ENCODE measurements around the gene SHANK3. TPM values are rescaled to one million over a fixed set of nuclear protein-coding genes. Genes with fewer than 3 reads are reported as not detected.

SHANK3 gene
- under 1 TPM; 0.22 to 0.47 (median 0.28) TPM for total RNA-seq
- total RNA-seq (2013): not detected
- 0 to 1.5 (median 0.41) reads per million in 29 experiments for total RNA-seq

- DNase-seq (no peak), ATAC-seq (replicated peaks in 1 of 4) (no peak)
- Histone ChIP-seq H3K27ac (ENCODE audit: low read length) (no peak within 1 kb of the TSS), H3K4me1 (ENCODE audit: control insufficient read depth in 1 of 2, extremely low read depth in 1 of 2, insufficient read depth in 2 of 2, low read length in 2 of 2) (peaks cover 0 to 20% of the 10 kb centered on the region in 2 experiments), H3K27me3 (replicated peaks in 1 of 2; ENCODE audit: control insufficient read depth in 2 of 2, extremely low read depth in 1 of 2, insufficient read depth in 2 of 2, low read length in 1 of 2) (peaks cover 0 to 65% of the 10 kb centered on the region in 2 experiments), H3K9me3 (no peaks in the 10 kb centered on the region), H3K36me3 (ENCODE audit: control insufficient read depth in 2 of 2, extremely low read depth in 1 of 2, insufficient read depth in 1 of 2, low read length in 1 of 2) (no peaks in the 10 kb centered on the region), H3K4me3 (ENCODE audit: control insufficient read depth in 1 of 2, extremely low read depth in 1 of 2, low read length in 1 of 2) (peak within 1 kb of the TSS; percentile 26 to 60)
- peak within 1 kb of the TSS; percentile 60 to 71 (median 62) for H3K4me3 Mint-ChIP-seq
- WGBS (ENCODE audit: insufficient coverage): 18% methylated on average over 18 of the region's 23 CpGs
- H3K27ac Mint-ChIP-seq: peak within 1 kb of the TSS; percentile 27 to 36
- peaks cover 35 to 45% of the 10 kb centered on the region in 2 donors for H3K27me3 Mint-ChIP-seq
- no peaks in the 10 kb centered on the region for H3K36me3 Mint-ChIP-seq
- peaks cover 19 to 24% (median 22%) of the 10 kb centered on the region in 3 donors for H3K4me1 Mint-ChIP-seq
- POLR2A ChIA-PET: no interaction called here
- no peaks in the 10 kb centered on the region for H3K9me3 Mint-ChIP-seq
- CTCF ChIA-PET: interaction anchor here in 1 of 2 donors (0.7 kb wide), 1 partner anchor 85 kb away, joined by 4 read pairs; no protein-coding TSS in a partner anchor
These were observed at the start of gene SHANK3 for GRCh38 chr22:50672471-50673230. TSS of gene SHANK3 (plus strand) at chr22:50672823.

DNA sequence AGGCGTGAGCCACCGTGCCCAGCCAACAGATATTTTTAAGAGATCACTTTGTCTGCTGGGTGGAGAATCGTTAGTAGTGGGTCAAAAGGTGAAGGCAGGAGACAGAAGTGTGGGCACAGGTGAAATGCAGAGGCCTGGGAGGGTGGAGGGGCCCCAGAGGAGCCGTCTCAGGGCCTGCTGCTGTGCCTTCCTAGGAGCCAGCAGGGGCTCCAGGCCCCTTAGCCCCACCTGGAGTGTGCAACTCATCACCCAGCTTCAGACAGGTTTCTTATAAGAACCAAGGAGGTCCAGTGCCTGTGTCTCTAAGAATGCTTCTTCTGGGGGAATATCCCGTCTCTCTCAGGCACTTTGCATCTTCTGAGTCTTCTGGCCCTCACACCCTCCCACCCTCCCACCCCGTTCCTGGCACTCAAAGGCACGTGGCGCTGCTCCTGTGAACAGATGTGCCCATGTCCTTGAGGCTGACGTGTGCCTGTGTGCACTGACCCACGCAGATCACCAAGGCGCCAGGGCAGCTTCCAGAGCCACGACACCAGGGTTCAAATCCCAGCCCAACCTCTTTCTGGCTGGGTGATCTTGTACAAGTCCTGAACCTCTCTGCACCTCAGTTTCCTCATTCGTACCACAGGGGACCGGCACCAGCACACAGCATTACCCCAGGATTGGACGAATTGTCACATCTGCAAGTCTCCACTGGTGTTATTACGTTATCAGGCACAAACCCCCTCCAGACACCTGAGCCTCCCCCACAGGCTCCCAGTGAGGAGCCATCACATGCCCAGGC lies 48.1 kb upstream of the SHANK3 start:
- DNase-seq (no peak), ATAC-seq (replicated peaks in 1 of 4) (no peak)
- Mint-ChIP-seq H3K4me1 (peaks cover 53 to 56% (median 54%) of the 10 kb centered on the region in 3 donors), H3K27me3 (no peaks in the 10 kb centered on the region), H3K4me3 (peak overlapping the region in 2 of 3 donors; percentile 20 to 21), H3K36me3 (peaks cover 3% of the 10 kb centered on the region), H3K9me3 (no peaks in the 10 kb centered on the region), H3K27ac (peak overlapping the region in 1 of 2 donors; percentile 70)
- 92% methylated on average over 13 of the region's 16 CpGs for WGBS (ENCODE audit: insufficient coverage)
- no peak overlapping the region for H3K4me3 ChIP-seq (ENCODE audit: control insufficient read depth in 1 of 2, extremely low read depth in 1 of 2, low read length in 1 of 2)
- no peak overlapping the region for H3K27ac ChIP-seq (ENCODE audit: low read length)
- no peaks in the 10 kb centered on the region for H3K27me3 ChIP-seq (replicated peaks in 1 of 2; ENCODE audit: control insufficient read depth in 2 of 2, extremely low read depth in 1 of 2, insufficient read depth in 2 of 2, low read length in 1 of 2)
- ChIA-PET POLR2A (interaction anchor here in 1 of 2 donors (0.6 kb wide), 1 partner anchor 641 kb away, joined by 3 read pairs; no protein-coding TSS in a partner anchor), CTCF (no interaction called here)
- peaks cover 31 to 65% of the 10 kb centered on the region in 2 experiments for H3K4me1 ChIP-seq (ENCODE audit: control insufficient read depth in 1 of 2, extremely low read depth in 1 of 2, insufficient read depth in 2 of 2, low read length in 2 of 2)
- peaks cover 2 to 17% of the 10 kb centered on the region in 2 donors for H3K36me3 ChIP-seq (ENCODE audit: control insufficient read depth in 2 of 2, extremely low read depth in 1 of 2, insufficient read depth in 1 of 2, low read length in 1 of 2)
- H3K9me3 ChIP-seq: no peaks in the 10 kb centered on the region

DNA sequence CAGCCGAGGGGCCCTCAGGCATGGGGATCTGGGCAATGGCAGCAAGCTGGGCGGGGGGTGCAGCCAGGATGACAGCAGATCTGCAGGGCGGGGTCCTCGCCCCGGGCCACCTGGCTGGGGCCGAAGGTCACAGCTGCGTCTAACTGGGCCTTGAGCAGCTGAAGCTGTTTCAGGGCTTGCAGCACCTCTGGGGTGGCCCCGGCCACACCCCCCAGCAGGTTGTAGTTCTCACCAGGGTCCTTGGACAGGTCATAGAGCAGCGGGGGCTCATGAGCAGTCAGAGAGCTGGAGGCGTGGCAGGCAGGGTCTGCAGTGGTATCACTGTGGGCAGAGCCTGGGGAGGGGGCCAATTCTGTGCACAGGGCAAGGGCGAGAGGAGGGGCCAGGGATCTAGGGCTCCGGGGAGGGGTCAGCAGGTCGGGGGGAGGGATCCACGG lies 47.5 kb upstream of the SHANK3 start:
- Mint-ChIP-seq H3K4me1 (peaks cover 53 to 56% (median 54%) of the 10 kb centered on the region in 3 donors), H3K27ac (peak overlapping the region in 1 of 2 donors; percentile 31), H3K36me3 (peaks cover 3% of the 10 kb centered on the region), H3K4me3 (no peak overlapping the region), H3K9me3 (no peaks in the 10 kb centered on the region), H3K27me3 (no peaks in the 10 kb centered on the region)
- Histone ChIP-seq H3K4me1 (ENCODE audit: control insufficient read depth in 1 of 2, extremely low read depth in 1 of 2, insufficient read depth in 2 of 2, low read length in 2 of 2) (peaks cover 28 to 59% of the 10 kb centered on the region in 2 experiments), H3K27ac (ENCODE audit: low read length) (no peak overlapping the region), H3K27me3 (replicated peaks in 1 of 2; ENCODE audit: control insufficient read depth in 2 of 2, extremely low read depth in 1 of 2, insufficient read depth in 2 of 2, low read length in 1 of 2) (no peaks in the 10 kb centered on the region), H3K36me3 (ENCODE audit: control insufficient read depth in 2 of 2, extremely low read depth in 1 of 2, insufficient read depth in 1 of 2, low read length in 1 of 2) (peaks cover 2 to 17% of the 10 kb centered on the region in 2 donors), H3K9me3 (no peaks in the 10 kb centered on the region), H3K4me3 (ENCODE audit: control insufficient read depth in 1 of 2, extremely low read depth in 1 of 2, low read length in 1 of 2) (no peak overlapping the region)
- 99% methylated on average over 12 of the region's 14 CpGs for WGBS (ENCODE audit: insufficient coverage)
- ATAC-seq (replicated peaks in 1 of 4) (no peak), DNase-seq (no peak)
- CTCF ChIA-PET: interaction anchor here in 1 of 2 donors (0.5 kb wide), 1 partner anchor 113 kb away, joined by 5 read pairs; no protein-coding TSS in a partner anchor
- POLR2A ChIA-PET: interaction anchor here in 1 of 2 donors (0.6 kb wide), 1 partner anchor 641 kb away, joined by 3 read pairs; no protein-coding TSS in a partner anchor

DNA sequence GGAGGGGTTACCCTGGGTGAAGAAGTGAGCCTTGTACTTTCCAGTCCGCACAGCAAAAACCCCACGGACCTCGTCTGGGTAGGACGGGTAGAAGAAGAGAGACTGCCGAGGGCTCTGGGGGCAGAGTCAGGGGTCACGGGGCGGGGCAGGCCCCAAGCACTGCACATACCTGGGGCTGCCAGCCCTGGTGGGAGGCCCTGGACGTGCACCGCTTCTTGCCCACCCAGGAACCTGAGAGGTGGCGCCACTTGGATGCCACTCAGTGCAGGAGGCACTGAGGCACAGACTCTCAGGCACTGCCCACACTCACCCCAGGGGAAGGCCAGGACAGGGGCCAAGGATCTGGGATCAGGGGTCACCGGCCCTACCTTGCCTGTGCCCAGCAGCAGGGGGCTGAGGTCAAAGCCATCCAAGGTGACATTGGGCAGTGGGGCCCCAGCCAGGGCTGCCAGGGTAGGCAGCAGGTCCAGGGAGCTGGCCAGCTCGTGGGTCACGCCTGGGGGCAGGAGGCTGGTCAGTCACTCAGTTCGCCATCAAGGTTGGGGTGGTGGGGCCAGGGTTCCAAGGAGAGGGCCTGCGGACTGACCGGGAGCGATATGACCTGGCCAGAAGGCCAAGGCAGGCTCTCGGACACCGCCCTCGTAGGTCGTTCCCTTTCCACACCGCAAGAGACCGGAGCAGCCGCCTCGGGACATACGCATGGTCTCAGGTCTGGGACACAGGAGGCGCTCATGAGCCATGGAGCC lies 46.9 kb upstream of the SHANK3 start:
- ChIA-PET POLR2A (interaction anchor here in 1 of 2 donors (0.6 kb wide), 1 partner anchor 642 kb away, joined by 3 read pairs; no protein-coding TSS in a partner anchor), CTCF (interaction anchor here in 1 of 2 donors (0.5 kb wide), 1 partner anchor 114 kb away, joined by 5 read pairs; no protein-coding TSS in a partner anchor)
- Histone ChIP-seq H3K4me3 (ENCODE audit: control insufficient read depth in 1 of 2, extremely low read depth in 1 of 2, low read length in 1 of 2) (no peak overlapping the region), H3K36me3 (ENCODE audit: control insufficient read depth in 2 of 2, extremely low read depth in 1 of 2, insufficient read depth in 1 of 2, low read length in 1 of 2) (peaks cover 2 to 17% of the 10 kb centered on the region in 2 donors), H3K9me3 (no peaks in the 10 kb centered on the region), H3K27ac (ENCODE audit: low read length) (no peak overlapping the region), H3K4me1 (ENCODE audit: control insufficient read depth in 1 of 2, extremely low read depth in 1 of 2, insufficient read depth in 2 of 2, low read length in 2 of 2) (peaks cover 25 to 54% of the 10 kb centered on the region in 2 experiments), H3K27me3 (replicated peaks in 1 of 2; ENCODE audit: control insufficient read depth in 2 of 2, extremely low read depth in 1 of 2, insufficient read depth in 2 of 2, low read length in 1 of 2) (no peaks in the 10 kb centered on the region)
- no peak overlapping the region for H3K4me3 Mint-ChIP-seq
- DNase-seq: no peak
- H3K36me3 Mint-ChIP-seq: peaks cover 3% of the 10 kb centered on the region
- no peaks in the 10 kb centered on the region for H3K27me3 Mint-ChIP-seq
- no peak for ATAC-seq (replicated peaks in 1 of 4)
- no peak overlapping the region for H3K27ac Mint-ChIP-seq
- H3K4me1 Mint-ChIP-seq: peaks cover 50 to 51% (median 51%) of the 10 kb centered on the region in 3 donors
- 96% methylated on average over 25 of the region's 27 CpGs for WGBS (ENCODE audit: insufficient coverage)
- H3K9me3 Mint-ChIP-seq: no peaks in the 10 kb centered on the region

DNA sequence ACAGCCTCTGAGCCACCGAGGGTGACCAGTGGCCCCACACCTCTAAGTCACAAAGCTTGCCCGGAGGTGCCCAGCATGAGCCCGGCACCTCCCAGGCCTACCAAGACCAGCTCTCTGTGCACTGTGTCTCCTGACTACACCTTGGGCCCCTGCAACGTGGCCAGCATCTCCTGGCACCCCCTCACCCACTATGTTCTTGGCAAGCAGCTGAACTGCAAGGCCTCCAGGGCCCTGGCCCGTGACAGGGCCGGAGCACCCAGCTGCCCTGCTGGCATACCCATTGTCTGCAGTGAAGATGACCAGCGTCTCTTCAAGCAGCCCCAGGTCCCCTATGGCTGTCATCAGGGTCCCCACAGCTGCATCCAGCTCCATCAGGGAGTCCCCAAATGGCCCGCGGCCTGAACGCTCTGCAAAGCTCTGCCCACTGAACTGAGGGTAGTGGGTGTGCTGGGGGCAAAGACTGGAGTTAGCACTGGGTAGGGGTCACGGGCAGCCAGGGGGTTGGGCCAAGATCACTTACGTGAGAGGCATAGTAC lies 46.2 kb upstream of the SHANK3 start:
- Mint-ChIP-seq H3K27ac (peak overlapping the region in 1 of 2 donors; percentile 77), H3K4me1 (peaks cover 43 to 45% (median 45%) of the 10 kb centered on the region in 3 donors), H3K4me3 (peak overlapping the region; percentile 53 to 98 (median 71)), H3K9me3 (no peaks in the 10 kb centered on the region), H3K27me3 (no peaks in the 10 kb centered on the region), H3K36me3 (peaks cover 3% of the 10 kb centered on the region)
- Histone ChIP-seq H3K9me3 (no peaks in the 10 kb centered on the region), H3K27ac (ENCODE audit: low read length) (no peak overlapping the region), H3K36me3 (ENCODE audit: control insufficient read depth in 2 of 2, extremely low read depth in 1 of 2, insufficient read depth in 1 of 2, low read length in 1 of 2) (peaks cover 2 to 17% of the 10 kb centered on the region in 2 donors), H3K4me1 (ENCODE audit: control insufficient read depth in 1 of 2, extremely low read depth in 1 of 2, insufficient read depth in 2 of 2, low read length in 2 of 2) (peaks cover 19 to 47% of the 10 kb centered on the region in 2 experiments), H3K27me3 (replicated peaks in 1 of 2; ENCODE audit: control insufficient read depth in 2 of 2, extremely low read depth in 1 of 2, insufficient read depth in 2 of 2, low read length in 1 of 2) (no peaks in the 10 kb centered on the region), H3K4me3 (ENCODE audit: control insufficient read depth in 1 of 2, extremely low read depth in 1 of 2, low read length in 1 of 2) (no peak overlapping the region)
- CTCF ChIA-PET: no interaction called here
- DNase-seq (no peak), ATAC-seq (replicated peaks in 1 of 4) (no peak)
- 94% methylated on average over 12 of the region's 12 CpGs for WGBS (ENCODE audit: insufficient coverage)
- POLR2A ChIA-PET: no interaction called here
